GM13977 (cell line): ENCODE results near the gene ETFA.

Source experiments
- DNase-seq: peaks from one replicate; pipeline ENCODE4 v3.0.0; 2012; ENCODE audit warnings: low spot score
- CTCF ChIP-seq: IDR thresholded peaks from 2 replicates; pipeline ENCODE4 v1.5.1; 2012; ENCODE audit warnings: mild to moderate bottlenecking, control low read depth; ENCODE audit not compliant: insufficient read depth; ENCODE audit errors: extremely low read depth, missing control alignments
- in situ Hi-C: fragments of 300-500 bp; cut with MboI; formaldehyde crosslinking; loops from one replicate; pipeline ENCODE4 v1.12.0; 2022; ENCODE audit warnings: low sequenced_read_pairs, low pct_unique_long_range_greater_than_20kb, mixed read lengths, inconsistent platforms; ENCODE audit not compliant: unreplicated experiment

The ETFA gene

GRCh38 chr15:76208786-76209424 is 102.4 kb downstream of the ETFA start:
- no peak for DNase-seq
- in situ Hi-C loops = no loop called here
- no peak for TF ChIP-seq CTCF

GRCh38 chr15:76208084-76208785 is 103.0 kb downstream of the ETFA start:
- no peak for DNase-seq
- TF ChIP-seq CTCF = no peak
- in situ Hi-C loops = no loop called here

GRCh38 chr15:76206325-76206976 is 104.8 kb downstream of the ETFA start:
- no peak for DNase-seq
- in situ Hi-C loops = no loop called here
- no peak for TF ChIP-seq CTCF

GRCh38 chr15:76204916-76205460 is 106.3 kb downstream of the ETFA start:
- in situ Hi-C loops = no loop called here
- no peak for TF ChIP-seq CTCF
- DNase-seq = no peak

- in situ Hi-C loops = no loop called here
- DNase-seq = no peak
- TF ChIP-seq CTCF = no peak
These were observed 107.0 kb downstream of the ETFA start for GRCh38 chr15:76204109-76204845.
